HG03103 (cell line): ENCODE results near the gene ARID1B.

Experiments
- ATAC-seq: cut with Tn5 transposase; IDR thresholded peaks from one replicate; pipeline ENCODE4 v1.9.1; 2021; ENCODE audit warnings: low read depth; ENCODE audit not compliant: unreplicated experiment

Gene ARID1B

DNA sequence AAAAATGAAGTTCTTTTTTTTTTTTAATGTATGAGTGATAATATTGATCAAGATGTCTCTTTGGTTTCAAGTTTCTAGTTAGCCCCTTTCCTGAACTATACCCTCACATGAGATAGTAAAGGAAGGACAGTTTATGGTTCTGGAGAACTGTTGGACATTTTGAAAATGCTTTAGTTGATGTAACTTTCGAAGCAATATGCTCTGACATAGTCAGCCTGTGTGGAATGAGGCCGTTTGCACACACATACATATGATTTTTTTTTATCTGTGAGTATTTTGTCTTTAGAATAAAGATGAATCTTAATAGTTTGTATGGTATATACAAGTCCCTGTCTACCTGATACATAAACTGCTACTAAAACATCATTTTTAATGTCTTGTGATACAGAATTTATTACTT, 177.0 kb downstream of the ARID1B start:
- ATAC-seq = no peak

DNA sequence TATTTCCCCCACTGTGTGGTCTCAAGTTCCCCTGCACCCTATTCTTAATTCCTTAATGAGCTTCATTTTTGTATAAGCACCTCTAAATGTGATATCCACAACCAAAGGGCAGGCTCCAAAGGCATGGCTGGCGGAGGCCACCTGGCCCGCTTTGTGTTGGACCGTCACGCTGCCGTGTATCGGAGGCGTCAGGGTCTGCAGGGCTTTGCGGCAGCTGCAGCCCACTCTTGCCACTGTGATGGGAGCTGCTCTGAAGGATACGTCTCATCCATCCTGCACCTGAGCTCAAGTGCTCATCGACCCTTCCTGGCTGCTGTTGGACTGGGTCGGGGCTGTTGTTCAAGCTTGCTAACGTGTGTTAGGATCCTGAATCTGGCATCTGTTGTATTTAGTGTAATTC, 177.6 kb downstream of the ARID1B start:
- no peak for ATAC-seq

GRCh38 chr6:156955494-156956183, 178.5 kb downstream of the ARID1B start:
- ATAC-seq = no peak

GRCh38 chr6:156956286-156956685, 179.1 kb downstream of the ARID1B start:
- no peak for ATAC-seq

GRCh38 chr6:156957931-156958547, 180.9 kb downstream of the ARID1B start:
- no peak for ATAC-seq

DNA sequence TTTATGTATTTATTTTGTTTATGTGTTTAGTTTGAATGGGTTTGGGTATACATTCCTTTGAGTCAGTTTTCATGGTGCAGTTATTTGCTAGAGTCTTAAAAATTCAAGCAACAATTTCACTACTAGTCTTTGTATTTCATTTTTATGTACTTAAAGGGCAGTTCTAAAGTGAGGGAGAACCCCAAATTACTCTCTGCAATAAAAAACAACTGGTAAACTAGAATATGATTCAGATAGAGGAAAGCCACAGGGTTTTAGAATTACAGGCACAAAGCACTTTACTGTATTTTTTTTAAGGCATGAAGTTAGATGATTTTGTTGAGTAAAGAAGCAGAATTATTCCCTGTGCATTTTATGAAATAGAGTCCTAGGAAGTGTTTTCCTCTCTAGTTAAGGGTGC, 183.3 kb downstream of the ARID1B start:
- ATAC-seq = no peak

DNA sequence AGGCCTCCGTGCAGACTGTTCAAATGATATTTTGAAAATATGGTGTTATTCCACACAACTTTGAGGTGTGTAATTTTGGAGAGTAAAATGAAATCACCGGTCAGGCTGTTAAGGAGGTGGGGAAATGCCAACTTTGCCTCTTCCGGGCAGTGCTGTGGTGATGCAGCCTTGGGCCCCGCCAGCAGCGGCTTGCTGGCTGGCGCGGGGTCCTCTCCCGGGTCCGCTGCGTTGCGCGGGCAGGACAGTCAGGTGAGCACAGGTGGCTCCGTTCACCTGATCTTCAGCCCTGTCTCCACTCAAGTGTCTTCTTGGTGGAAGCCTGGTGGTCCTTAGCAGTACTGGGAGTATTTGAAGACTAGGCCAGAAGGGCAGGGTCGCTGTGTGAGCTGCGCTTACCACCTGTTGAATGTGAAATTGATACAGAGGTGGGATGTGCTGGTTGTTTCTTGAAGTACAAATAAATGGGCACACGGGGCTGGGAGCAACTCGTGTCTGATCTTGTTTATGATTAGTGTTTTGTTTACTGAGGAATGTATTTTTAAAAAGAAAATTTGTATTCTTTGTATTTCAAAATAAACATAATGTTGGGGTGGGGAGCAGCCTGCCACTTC, 184.2 kb downstream of the ARID1B start:
- no peak for ATAC-seq

- no peak for ATAC-seq
Measured at GRCh38 chr6:156963712-156964700, 186.8 kb downstream of the ARID1B start.

- ATAC-seq = no peak
Measured at GRCh38 chr6:156967852-156968251, 190.7 kb downstream of the ARID1B start.

GRCh38 chr6:156969233-156969632, 192.1 kb downstream of the ARID1B start:
- no peak for ATAC-seq

- ATAC-seq = no peak
Measured at GRCh38 chr6:156970595-156971112, 193.5 kb downstream of the ARID1B start.

GRCh38 chr6:156971153-156971885, 194.1 kb downstream of the ARID1B start:
- ATAC-seq = no peak

- no peak for ATAC-seq
Measured at GRCh38 chr6:156972145-156972544, 195.0 kb downstream of the ARID1B start.

- no peak for ATAC-seq
Measured at GRCh38 chr6:156974830-156975261, 197.7 kb downstream of the ARID1B start.

- ATAC-seq = no peak
Measured at GRCh38 chr6:156975414-156975813, 198.2 kb downstream of the ARID1B start.

GRCh38 chr6:156976216-156977127, 199.3 kb downstream of the ARID1B start:
- no peak for ATAC-seq

GRCh38 chr6:156977527-156978291, 200.5 kb downstream of the ARID1B start:
- ATAC-seq = no peak

DNA sequence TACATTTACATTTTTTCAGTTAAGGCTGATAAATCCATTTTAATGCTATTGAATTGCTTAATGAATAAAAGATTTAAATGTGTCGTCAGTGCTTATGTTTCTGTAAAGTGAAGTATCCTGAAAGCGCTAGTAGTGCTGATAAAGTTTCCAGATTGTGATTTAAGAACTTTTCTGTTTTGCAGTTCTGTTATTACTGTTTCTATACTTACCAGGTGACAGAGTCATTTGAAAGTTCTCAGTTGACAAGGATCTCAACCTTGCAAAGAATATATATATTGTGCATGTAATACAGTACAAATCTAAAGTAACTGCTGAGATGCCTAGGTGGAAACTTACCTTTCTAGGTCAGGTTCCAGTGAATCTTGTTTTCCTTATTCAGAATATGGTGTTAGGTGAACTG, 201.8 kb downstream of the ARID1B start:
- peak; percentile 39 for ATAC-seq
